ENCODE data around the gene RNGTT.

Gene RNGTT

GRCh38 chr6:88663801-88664200, 299.6 kb downstream of the RNGTT start:
- no peak for DNase-seq (ENCODE audit: low read depth, low spot score)

- no peak for DNase-seq (ENCODE audit: low read depth, low spot score)
Observed at GRCh38 chr6:88662653-88663174, 300.7 kb downstream of the RNGTT start.

GRCh38 chr6:88662163-88662580, 301.2 kb downstream of the RNGTT start:
- no peak for DNase-seq (ENCODE audit: low read depth, low spot score)

GRCh38 chr6:88661136-88661535, 302.3 kb downstream of the RNGTT start:
- DNase-seq (ENCODE audit: low read depth, low spot score) = no peak

- DNase-seq (ENCODE audit: low read depth, low spot score) = no peak
Observed at GRCh38 chr6:88655586-88655985, 307.8 kb downstream of the RNGTT start.

GRCh38 chr6:88653936-88654335, 309.5 kb downstream of the RNGTT start:
- DNase-seq (ENCODE audit: low read depth, low spot score) = no peak

- DNase-seq (ENCODE audit: low read depth, low spot score) = no peak
Observed at GRCh38 chr6:88651400-88651799, 312.0 kb downstream of the RNGTT start.

- DNase-seq (ENCODE audit: low read depth, low spot score) = no peak
Observed at GRCh38 chr6:88650979-88651378, 312.4 kb downstream of the RNGTT start.

- no peak for DNase-seq (ENCODE audit: low read depth, low spot score)
Observed at GRCh38 chr6:88650029-88650619, 313.3 kb downstream of the RNGTT start.

GRCh38 chr6:88641178-88641903, 322.1 kb downstream of the RNGTT start:
- no peak for DNase-seq (ENCODE audit: low read depth, low spot score)

GRCh38 chr6:88637761-88638545, 325.5 kb downstream of the RNGTT start:
- DNase-seq (ENCODE audit: low read depth, low spot score) = no peak

GRCh38 chr6:88636871-88637270, 326.5 kb downstream of the RNGTT start:
- no peak for DNase-seq (ENCODE audit: low read depth, low spot score)

GRCh38 chr6:88633782-88634181, 329.6 kb downstream of the RNGTT start:
- DNase-seq (ENCODE audit: low read depth, low spot score) = no peak

GRCh38 chr6:88631830-88632229, 331.6 kb downstream of the RNGTT start:
- DNase-seq (ENCODE audit: low read depth, low spot score) = no peak

- DNase-seq (ENCODE audit: low read depth, low spot score) = peak; percentile 10
Observed at GRCh38 chr6:88629838-88630494, 333.5 kb downstream of the RNGTT start.

- no peak for DNase-seq (ENCODE audit: low read depth, low spot score)
Observed at GRCh38 chr6:88626460-88626859, 337.0 kb downstream of the RNGTT start.

GRCh38 chr6:88623531-88623930, 339.9 kb downstream of the RNGTT start:
- no peak for DNase-seq (ENCODE audit: low read depth, low spot score)

- DNase-seq (ENCODE audit: low read depth, low spot score) = no peak
Observed at GRCh38 chr6:88619951-88620350, 343.5 kb downstream of the RNGTT start.

- no peak for DNase-seq (ENCODE audit: low read depth, low spot score)
Observed at GRCh38 chr6:88616380-88616779, 347.0 kb downstream of the RNGTT start.

GRCh38 chr6:88614316-88614877, 349.0 kb downstream of the RNGTT start:
- DNase-seq (ENCODE audit: low read depth, low spot score) = no peak

- DNase-seq (ENCODE audit: low read depth, low spot score) = no peak
Observed at GRCh38 chr6:88612631-88613030, 350.8 kb downstream of the RNGTT start.

GRCh38 chr6:88611721-88612120, 351.7 kb downstream of the RNGTT start:
- no peak for DNase-seq (ENCODE audit: low read depth, low spot score)

Measured in ELF-1 (cell line).